Measurements from ENCODE around the gene AATK. TPM values are rescaled to one million over a fixed set of nuclear protein-coding genes. Genes with fewer than 3 reads are reported as not detected.

The AATK gene
- total RNA-seq, 1 donor from 2014 or later: 0.67 TPM

DNA sequence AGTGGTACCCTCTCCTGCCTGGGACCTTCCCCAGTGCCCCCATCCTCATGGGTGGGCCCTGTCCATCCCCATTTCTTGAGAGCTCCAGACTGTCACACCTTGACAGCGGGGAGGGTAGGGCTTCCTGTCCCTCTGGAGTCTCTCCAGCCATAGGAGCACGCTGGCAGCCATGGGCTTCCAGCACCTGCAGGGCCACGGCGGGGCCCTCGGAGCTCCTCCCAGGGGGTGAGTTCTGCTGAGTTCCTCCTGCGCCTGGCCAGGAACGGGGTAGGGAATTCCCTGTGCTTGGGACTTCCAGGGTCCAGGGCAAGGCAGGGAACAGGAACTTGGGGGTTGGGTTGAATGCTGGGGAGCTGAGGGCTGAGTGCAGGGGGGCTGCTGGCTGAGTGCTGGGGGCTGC, 23.0 kb upstream of the AATK start:
- H3K4me1 Mint-ChIP-seq (ENCODE audit: low read depth): no peaks in the 10 kb centered on the region
- DNase-seq (ENCODE audit: low spot score): no peak
- H3K36me3 Mint-ChIP-seq (ENCODE audit: low read depth): peaks cover 2% of the 10 kb centered on the region
- H3K4me3 Mint-ChIP-seq (ENCODE audit: unreplicated experiment): no peak overlapping the region
- H3K27me3 Mint-ChIP-seq (ENCODE audit: low read depth): no peaks in the 10 kb centered on the region
- TF ChIP-seq, protein P1, sequence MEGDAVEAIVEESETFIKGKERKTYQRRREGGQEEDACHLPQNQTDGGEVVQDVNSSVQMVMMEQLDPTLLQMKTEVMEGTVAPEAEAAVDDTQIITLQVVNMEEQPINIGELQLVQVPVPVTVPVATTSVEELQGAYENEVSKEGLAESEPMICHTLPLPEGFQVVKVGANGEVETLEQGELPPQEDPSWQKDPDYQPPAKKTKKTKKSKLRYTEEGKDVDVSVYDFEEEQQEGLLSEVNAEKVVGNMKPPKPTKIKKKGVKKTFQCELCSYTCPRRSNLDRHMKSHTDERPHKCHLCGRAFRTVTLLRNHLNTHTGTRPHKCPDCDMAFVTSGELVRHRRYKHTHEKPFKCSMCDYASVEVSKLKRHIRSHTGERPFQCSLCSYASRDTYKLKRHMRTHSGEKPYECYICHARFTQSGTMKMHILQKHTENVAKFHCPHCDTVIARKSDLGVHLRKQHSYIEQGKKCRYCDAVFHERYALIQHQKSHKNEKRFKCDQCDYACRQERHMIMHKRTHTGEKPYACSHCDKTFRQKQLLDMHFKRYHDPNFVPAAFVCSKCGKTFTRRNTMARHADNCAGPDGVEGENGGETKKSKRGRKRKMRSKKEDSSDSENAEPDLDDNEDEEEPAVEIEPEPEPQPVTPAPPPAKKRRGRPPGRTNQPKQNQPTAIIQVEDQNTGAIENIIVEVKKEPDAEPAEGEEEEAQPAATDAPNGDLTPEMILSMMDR (IDR thresholded peaks at IDR 0.05): no peak
- H3K27ac Mint-ChIP-seq (ENCODE audit: unreplicated experiment): no peak overlapping the region
- no peaks in the 10 kb centered on the region for H3K9me3 Mint-ChIP-seq (ENCODE audit: low read depth)

DNA sequence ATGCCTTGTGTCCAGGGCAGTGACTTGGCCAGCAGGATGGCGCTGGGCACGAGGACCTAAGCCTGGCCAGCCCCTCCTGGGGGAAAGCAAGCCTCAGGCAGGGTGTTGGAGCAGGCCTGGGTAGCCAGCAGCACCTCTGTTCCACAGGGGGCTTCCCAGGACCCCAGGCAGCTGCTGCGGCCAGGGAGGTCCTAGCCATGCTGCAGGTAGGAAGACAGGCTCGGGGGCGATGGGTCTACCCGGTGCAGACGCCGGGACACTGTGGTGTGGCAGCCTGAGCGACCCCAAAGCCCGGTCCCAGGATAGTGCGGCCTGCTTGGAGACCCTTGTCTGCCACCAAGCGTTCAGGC, 22.4 kb upstream of the AATK start:
- Mint-ChIP-seq H3K9me3 (ENCODE audit: low read depth) (no peaks in the 10 kb centered on the region), H3K27ac (ENCODE audit: unreplicated experiment) (no peak overlapping the region), H3K4me3 (ENCODE audit: unreplicated experiment) (no peak overlapping the region), H3K4me1 (ENCODE audit: low read depth) (no peaks in the 10 kb centered on the region), H3K27me3 (ENCODE audit: low read depth) (no peaks in the 10 kb centered on the region), H3K36me3 (ENCODE audit: low read depth) (peaks cover 2% of the 10 kb centered on the region)
- DNase-seq (ENCODE audit: low spot score): no peak
- TF ChIP-seq, protein P1 (IDR thresholded peaks at IDR 0.05): no peak

DNA sequence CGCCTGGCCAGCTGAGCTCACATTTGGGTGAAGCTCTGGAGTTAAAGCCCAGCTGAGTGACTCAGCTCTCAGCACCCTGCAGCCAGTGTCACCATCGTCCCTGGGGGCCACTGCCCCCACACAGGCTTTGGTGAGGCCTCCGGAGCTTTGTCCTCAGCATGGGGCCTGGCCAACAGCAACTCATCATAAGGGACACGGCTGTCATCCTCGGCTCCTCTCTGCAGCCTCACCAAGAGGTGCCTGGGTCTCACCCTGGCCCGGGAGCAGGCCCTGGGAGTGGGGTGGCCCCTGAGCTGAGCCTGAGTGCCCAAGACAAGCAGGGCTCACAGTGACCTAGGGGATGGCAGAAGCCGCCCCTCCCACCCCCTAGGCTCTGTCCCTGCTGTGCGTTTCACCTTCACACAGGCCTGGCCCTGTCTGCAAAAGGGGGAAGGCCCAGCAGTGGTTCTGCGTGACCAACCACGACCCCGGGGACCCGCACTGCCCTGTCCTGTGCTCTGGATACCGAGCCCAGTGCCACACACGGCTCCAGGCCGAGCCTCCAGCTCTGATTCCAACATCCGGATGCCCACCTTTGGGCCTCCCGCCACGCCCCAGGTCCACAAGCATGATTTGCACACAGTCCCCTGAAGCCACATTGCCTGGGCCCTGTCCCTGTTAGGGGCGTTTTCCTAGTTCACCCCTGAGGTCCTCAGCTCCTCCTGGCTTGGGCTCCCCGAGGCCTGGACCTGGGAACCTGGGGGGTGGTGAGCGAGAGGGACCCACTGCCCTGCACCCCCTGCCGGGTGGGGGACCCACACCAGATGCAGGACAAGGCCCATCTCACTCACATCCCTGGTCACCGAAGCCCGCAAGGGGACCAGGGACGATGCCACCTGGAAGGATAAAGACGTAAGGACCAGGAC, 21.8 kb upstream of the AATK start:
- no peak overlapping the region for H3K4me3 Mint-ChIP-seq (ENCODE audit: unreplicated experiment)
- TF ChIP-seq, protein P1 (IDR thresholded peaks at IDR 0.05): no peak
- H3K36me3 Mint-ChIP-seq (ENCODE audit: low read depth): peaks cover 2% of the 10 kb centered on the region
- H3K4me1 Mint-ChIP-seq (ENCODE audit: low read depth): no peaks in the 10 kb centered on the region
- DNase-seq (ENCODE audit: low spot score): no peak
- H3K27me3 Mint-ChIP-seq (ENCODE audit: low read depth): no peaks in the 10 kb centered on the region
- no peaks in the 10 kb centered on the region for H3K9me3 Mint-ChIP-seq (ENCODE audit: low read depth)
- no peak overlapping the region for H3K27ac Mint-ChIP-seq (ENCODE audit: unreplicated experiment)

DNA sequence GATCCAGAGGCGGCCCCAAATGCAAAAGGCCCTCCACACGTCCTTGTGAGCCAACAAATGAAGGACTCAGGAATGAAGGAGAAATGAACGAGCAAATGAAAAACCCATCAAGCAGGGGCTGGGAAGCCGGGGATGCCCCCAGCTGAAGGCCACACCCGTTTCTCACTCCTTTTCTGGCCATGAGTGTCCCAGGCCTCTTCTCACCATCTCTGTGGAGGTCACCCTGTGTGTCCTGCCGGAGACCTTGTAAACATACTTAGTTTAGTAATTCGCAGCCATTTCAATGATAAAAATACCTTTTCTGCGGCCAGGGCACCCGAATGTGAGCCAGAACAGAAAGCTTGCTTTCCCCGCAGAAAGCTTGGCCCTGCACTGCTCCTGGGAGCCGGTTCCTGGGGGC, 21.1 kb upstream of the AATK start:
- no peak overlapping the region for H3K27ac Mint-ChIP-seq (ENCODE audit: unreplicated experiment)
- H3K4me1 Mint-ChIP-seq (ENCODE audit: low read depth): no peaks in the 10 kb centered on the region
- no peak for DNase-seq (ENCODE audit: low spot score)
- no peak overlapping the region for H3K4me3 Mint-ChIP-seq (ENCODE audit: unreplicated experiment)
- H3K27me3 Mint-ChIP-seq (ENCODE audit: low read depth): no peaks in the 10 kb centered on the region
- TF ChIP-seq, protein P1 (IDR thresholded peaks at IDR 0.05): no peak
- H3K36me3 Mint-ChIP-seq (ENCODE audit: low read depth): peaks cover 2% of the 10 kb centered on the region
- H3K9me3 Mint-ChIP-seq (ENCODE audit: low read depth): no peaks in the 10 kb centered on the region

DNA sequence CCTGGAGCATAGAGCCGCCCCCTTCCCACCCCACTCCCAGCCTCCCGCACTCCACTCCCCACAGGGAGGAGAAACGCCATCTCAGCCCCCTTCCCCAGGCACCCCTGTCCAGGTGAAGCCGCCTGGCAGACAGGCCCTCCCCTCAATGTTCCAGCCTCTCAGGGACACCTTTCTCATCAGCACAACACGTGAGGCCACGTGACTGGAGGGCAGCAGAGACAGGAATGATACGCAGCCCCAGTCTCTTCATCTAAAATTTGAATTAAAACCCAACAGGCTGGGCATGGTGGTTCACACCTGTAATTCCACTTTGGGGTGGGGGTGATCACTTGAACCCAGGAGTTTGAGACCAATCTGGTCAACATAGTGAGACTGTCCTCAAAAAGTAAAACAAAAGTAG, 20.2 kb upstream of the AATK start:
- DNase-seq (ENCODE audit: low spot score): no peak
- Mint-ChIP-seq H3K27me3 (ENCODE audit: low read depth) (no peaks in the 10 kb centered on the region), H3K9me3 (ENCODE audit: low read depth) (no peaks in the 10 kb centered on the region), H3K36me3 (ENCODE audit: low read depth) (peaks cover 2% of the 10 kb centered on the region), H3K27ac (ENCODE audit: unreplicated experiment) (no peak overlapping the region), H3K4me3 (ENCODE audit: unreplicated experiment) (no peak overlapping the region), H3K4me1 (ENCODE audit: low read depth) (no peaks in the 10 kb centered on the region)
- TF ChIP-seq, protein P1 (IDR thresholded peaks at IDR 0.05): no peak
